Esophagus squamous epithelium (tissue), 4 donors: ENCODE measurements around the gene FKBP14.

Source experiments
- CTCF ChIP-seq, 6 experiments: fragments of 450-650 bp in 4 of 6; fragments of 200-600 bp in 2 of 6; sonication (generic) in 2 of 6; IDR thresholded peaks; one replicate each; pipeline ENCODE4 v1.5.1; 2016 to 2019; ENCODE audit warnings: antibody characterized with exemption in 6 of 6, mild to moderate bottlenecking in 4 of 6, moderate library complexity in 4 of 6
- POLR2A ChIP-seq, 4 donors: fragments of 450-650 bp; IDR thresholded peaks; one replicate each; pipeline ENCODE4 v1.6.1; 2017; ENCODE audit warnings: antibody characterized with exemption in 4 of 4, mild to moderate bottlenecking in 4 of 4, moderate library complexity in 3 of 4

- no peak for TF ChIP-seq POLR2A (IDR thresholded peaks at IDR 0.05)
- no peak for TF ChIP-seq CTCF (IDR thresholded peaks at IDR 0.05)
These were observed 15.2 kb upstream of the FKBP14 start for GRCh38 chr7:30041526-30042269.
